IMR-90 (cell line): ENCODE results near the gene SLC12A8. TPM values are rescaled to one million over a fixed set of nuclear protein-coding genes. Genes with fewer than 3 reads are reported as not detected.
A peak's percentile ranks its signal among the peaks of the same experiment; 100 is the strongest.

Source experiments
- ATAC-seq: fragments of 200-7000 bp; cut with Tn5 transposase; 2 replicates; pipeline ENCODE4 v1.9.1; 2020; ENCODE audit warnings: low read depth, mild to moderate bottlenecking, moderate library complexity
- BruUV-seq: library from RNA; stranded (reverse); fragments of 400-500 nt; replicated peaks from 2 replicates; lab custom pipeline; 2021; lab: Mats Ljungman, UMichigan
- CTCF ChIA-PET: fragments of 300-600 bp; formaldehyde crosslinking; extraction: SDS; loops from one replicate; lab custom pipeline; 2021; ENCODE audit warnings: antibody characterized with exemption; lab: Yijun Ruan, JAX
- POLR2A ChIA-PET: fragments of 300-600 bp; sonication (Branson Sonifier 250); formaldehyde crosslinking; loops from one replicate; lab custom pipeline; 2022; ENCODE audit warnings: antibody characterized with exemption; ENCODE audit not compliant: unreplicated experiment; lab: Charles Lee
- DNase-seq: peaks from one replicate; pipeline ENCODE4 v3.0.0; 2013
- H2AFZ ChIP-seq: replicated peaks from 2 replicates; pipeline ENCODE3; 2013; ENCODE audit warnings: low read length, mild to moderate bottlenecking; ENCODE audit not compliant: poor library complexity
- H2AK5ac ChIP-seq: 2 replicates; pipeline ENCODE4 v1.6.1; 2013; ENCODE audit warnings: low read depth, low read length, inconsistent platforms
- H2AK9ac ChIP-seq: replicated peaks from 2 replicates; pipeline ENCODE3; 2013; ENCODE audit warnings: mild to moderate bottlenecking, low read depth, low read length, moderate library complexity; ENCODE audit not compliant: poor library complexity
- H2BK120ac ChIP-seq: 2 replicates; pipeline ENCODE4 v1.6.1; 2013; ENCODE audit warnings: low read depth, low read length, inconsistent platforms
- H2BK15ac ChIP-seq: 3 replicates; pipeline ENCODE4 v1.6.1; 2013; ENCODE audit warnings: low read depth, low read length, inconsistent platforms
- H2BK20ac ChIP-seq: 2 replicates; pipeline ENCODE4 v1.6.1; 2013; ENCODE audit warnings: low read depth, mild to moderate bottlenecking, inconsistent platforms, low read length, moderate library complexity
- H2BK5ac ChIP-seq: 2 replicates; pipeline ENCODE4 v1.6.1; 2013; ENCODE audit warnings: mild to moderate bottlenecking, low read depth, low read length, inconsistent platforms; ENCODE audit not compliant: poor library complexity, severe bottlenecking
- H3K14ac ChIP-seq: replicated peaks from 2 replicates; pipeline ENCODE4 v1.6.1; 2013; ENCODE audit warnings: low read depth, low read length, inconsistent platforms
- H3K18ac ChIP-seq: 2 replicates; pipeline ENCODE4 v1.6.1; 2013; ENCODE audit warnings: low read depth, low read length, control low read depth
- H3K23ac ChIP-seq: 2 replicates; pipeline ENCODE4 v1.6.1; 2013; ENCODE audit warnings: low read depth, low read length, inconsistent platforms
- H3K27ac ChIP-seq: 2 replicates; pipeline ENCODE4 v1.5.1; 2013; ENCODE audit warnings: mild to moderate bottlenecking, control low read depth, low read length; ENCODE audit not compliant: insufficient read depth
- H3K27me3 ChIP-seq: 2 replicates; pipeline ENCODE4 v1.6.1; 2013; ENCODE audit warnings: low read length; ENCODE audit not compliant: control insufficient read depth, insufficient read depth
- H3K36me3 ChIP-seq: 2 replicates; pipeline ENCODE4 v1.6.1; 2013; ENCODE audit warnings: low read length, mixed read lengths; ENCODE audit not compliant: control insufficient read depth, insufficient read depth
- H3K4ac ChIP-seq: 2 replicates; pipeline ENCODE4 v1.6.1; 2013; ENCODE audit warnings: low read depth, low read length, inconsistent platforms
- H3K4me1 ChIP-seq: 2 replicates; pipeline ENCODE4 v1.6.1; 2013; ENCODE audit warnings: low read length, mixed read lengths; ENCODE audit not compliant: control insufficient read depth, insufficient read depth
- H3K4me2 ChIP-seq: 2 replicates; pipeline ENCODE4 v1.6.1; 2013; ENCODE audit warnings: low read depth, mild to moderate bottlenecking, control low read depth, low read length, moderate library complexity
- H3K4me3 ChIP-seq: 2 replicates; pipeline ENCODE4 v1.5.1; 2013; ENCODE audit warnings: low read depth, mild to moderate bottlenecking, control low read depth, low read length, moderate library complexity; ENCODE audit not compliant: insufficient read depth
- H3K56ac ChIP-seq: 2 replicates; pipeline ENCODE4 v1.6.1; 2013; ENCODE audit warnings: low read length, inconsistent platforms; ENCODE audit not compliant: insufficient read depth; ENCODE audit errors: extremely low read depth
- H3K79me1 ChIP-seq, 2 experiments: 2 replicates each; pipeline ENCODE4 v1.6.1; 2013; ENCODE audit warnings: low read length in 2 of 2, inconsistent platforms in 1 of 2, low read depth in 1 of 2
- H3K9ac ChIP-seq: 2 replicates; pipeline ENCODE4 v1.6.1; 2013; ENCODE audit warnings: low read depth, low read length, control low read depth
- H3K9me1 ChIP-seq: 2 replicates; pipeline ENCODE4 v1.6.1; 2013; ENCODE audit warnings: low read length, inconsistent platforms; ENCODE audit not compliant: insufficient read depth
- H3K9me3 ChIP-seq: 2 replicates; pipeline ENCODE4 v1.6.1; 2013; ENCODE audit warnings: low read length; ENCODE audit not compliant: control insufficient read depth, insufficient read depth
- H4K20me1 ChIP-seq: 2 replicates; pipeline ENCODE4 v1.6.1; 2013; ENCODE audit warnings: low read length, inconsistent platforms; ENCODE audit not compliant: insufficient read depth
- H4K5ac ChIP-seq: 2 replicates; pipeline ENCODE4 v1.6.1; 2013; ENCODE audit warnings: mild to moderate bottlenecking, low read depth, low read length, control low read depth
- H4K8ac ChIP-seq, 2 experiments: 2 replicates each; pipeline ENCODE4 v1.6.1; 2013; ENCODE audit warnings: low read depth in 2 of 2, low read length in 2 of 2, control low read depth in 1 of 2, inconsistent platforms in 1 of 2
- H4K91ac ChIP-seq: 2 replicates; pipeline ENCODE4 v1.6.1; 2013; ENCODE audit warnings: low read depth, low read length, inconsistent platforms; ENCODE audit not compliant: insufficient read depth
- BHLHE40 ChIP-seq: fragments of 150-350 bp; IDR thresholded peaks from 2 replicates; pipeline ENCODE4 v1.6.1; 2016; ENCODE audit warnings: mild to moderate bottlenecking, low read depth, low read length
- CHD1 ChIP-seq: IDR thresholded peaks from 2 replicates; pipeline ENCODE4 v1.6.1; 2012; ENCODE audit warnings: low read depth, low read length, improper control_type of control experiment
- FOS ChIP-seq: fragments of 150-350 bp; IDR thresholded peaks from 2 replicates; pipeline ENCODE4 v1.6.1; 2016; ENCODE audit warnings: low read depth, low read length
- MAFK ChIP-seq: IDR thresholded peaks from 2 replicates; pipeline ENCODE4 v1.6.1; 2012; ENCODE audit warnings: low read depth, low read length, improper control_type of control experiment
- MAZ ChIP-seq: IDR thresholded peaks from 2 replicates; pipeline ENCODE4 v1.6.1; 2012; ENCODE audit warnings: low read depth, mild to moderate bottlenecking, low read length, improper control_type of control experiment, moderate library complexity, borderline replicate concordance
- MXI1 ChIP-seq: IDR thresholded peaks from 2 replicates; pipeline ENCODE4 v1.6.1; 2012; ENCODE audit warnings: low read depth, mild to moderate bottlenecking, low read length, moderate library complexity, borderline replicate concordance
- NFE2L2 ChIP-seq: fragments of 150-350 bp; IDR thresholded peaks from 2 replicates; pipeline ENCODE4 v1.6.1; 2016; ENCODE audit warnings: low read depth, mild to moderate bottlenecking, low read length
- POLR2A ChIP-seq: IDR thresholded peaks from 2 replicates; pipeline ENCODE4 v1.6.1; 2012; ENCODE audit warnings: mild to moderate bottlenecking, low read depth, low read length
- RAD21 ChIP-seq: IDR thresholded peaks from 2 replicates; pipeline ENCODE4 v1.6.1; 2012; ENCODE audit warnings: low read length, improper control_type of control experiment
- RCOR1 ChIP-seq: IDR thresholded peaks from 2 replicates; pipeline ENCODE4 v1.6.1; 2012; ENCODE audit warnings: mild to moderate bottlenecking, low read length, improper control_type of control experiment; ENCODE audit not compliant: insufficient replicate concordance
- RFX5 ChIP-seq: IDR thresholded peaks from 2 replicates; pipeline ENCODE4 v1.8.0; 2012; ENCODE audit warnings: low read depth, mild to moderate bottlenecking, low read length, moderate library complexity
- SMC3 ChIP-seq: fragments of 150-350 bp; IDR thresholded peaks from 2 replicates; pipeline ENCODE4 v1.6.1; 2016; ENCODE audit warnings: low read depth, mild to moderate bottlenecking, antibody characterized with exemption, low read length, moderate library complexity
- WGBS, 2 experiments: methylation state at CpG; one replicate each; pipeline versions ENCODE4 v1.1.5 to v1.1.7; 2013; ENCODE audit warnings: missing lambda C conversion rate in 2 of 2; ENCODE audit not compliant: insufficient read length in 1 of 2; ENCODE audit errors: extremely low coverage in 2 of 2; 5-methylcytosine and 5-hydroxymethylcytosine counted together
- dilution Hi-C: fragments of 300-500 bp; cut with HindIII; formaldehyde crosslinking; loops from one replicate; pipeline ENCODE4 v1.14.3; 2018; ENCODE audit warnings: low sequenced_read_pairs; ENCODE audit not compliant: unreplicated experiment
- in situ Hi-C: fragments of 300-500 bp; cut with MboI; formaldehyde crosslinking; loops from 3 replicates; pipeline ENCODE4 v1.14.3; 2019; ENCODE audit warnings: low sequenced_read_pairs, inconsistent platforms, mixed read lengths
- intact Hi-C: fragments of 100-400 bp; cut with micrococcal nuclease; formaldehyde crosslinking; loops from 2 replicates; pipeline ENCODE4 v1.10.0; 2022
- polyA plus RNA-seq, 3 experiments: library from polyadenylated mRNA; depleted of rRNA; stranded (reverse); fragments of >200 nt; gene quantifications; 2 replicates each; pipeline ENCODE4 v1.2.3, GENCODE V29; 2012; ENCODE audit warnings: low replicate concordance in 1 of 3
- total RNA-seq: library from RNA; depleted of rRNA; stranded (reverse); fragments of >200 nt; gene quantifications from 2 replicates; pipeline ENCODE4 v1.2.3, GENCODE V29; 2012
- TF ChIP-seq, protein P1 (sequence below): fragments of 150-350 bp; IDR thresholded peaks from 2 replicates; pipeline ENCODE4 v1.6.1; 2016; ENCODE audit warnings: low read depth, mild to moderate bottlenecking, low read length, moderate library complexity, borderline replicate concordance
- TF ChIP-seq, protein P2 (sequence below): fragments of 150-350 bp; IDR thresholded peaks from 2 replicates; pipeline ENCODE4 v1.6.1; 2017; ENCODE audit warnings: mild to moderate bottlenecking, antibody characterized with exemption, low read length, low read depth

SLC12A8 gene
- total and polyA plus RNA-seq, 2 of the 4 experiments (the other 2 are of a cell fraction), result 2.2 to 4.3 TPM

DNA sequence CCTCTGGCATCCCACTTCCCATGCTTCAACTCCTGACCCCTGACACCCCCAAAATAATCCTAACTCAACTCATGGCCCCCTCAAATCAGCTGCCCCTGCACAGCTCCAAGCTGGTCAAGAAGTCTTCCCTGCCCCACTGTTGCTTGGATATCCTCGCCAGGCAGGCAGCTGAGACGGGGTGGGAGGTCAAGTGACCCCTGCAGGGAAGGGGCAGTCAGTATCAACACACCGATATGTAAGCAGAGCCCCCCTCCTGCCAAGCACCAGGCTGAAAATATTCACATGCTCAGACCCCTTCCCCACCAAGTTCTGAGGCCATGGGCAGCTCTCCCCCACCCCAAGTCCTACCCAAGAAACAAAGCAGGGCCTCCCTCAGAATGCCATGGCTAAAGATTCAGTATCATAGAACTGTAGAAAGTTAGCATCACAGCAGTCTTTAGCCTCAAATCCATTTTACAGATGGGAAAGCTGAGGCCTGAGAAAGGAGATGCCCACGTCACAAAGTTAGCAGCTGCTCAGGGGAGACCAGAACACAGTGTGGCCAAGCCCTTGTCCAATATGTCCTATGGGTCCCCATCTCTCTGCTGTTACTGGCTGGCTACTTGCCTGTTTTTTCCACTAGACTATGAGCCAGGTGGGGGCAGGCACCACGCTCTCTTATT lies 67.8 kb downstream of the SLC12A8 start (continued):
- TF ChIP-seq MAFK, result no peak

DNA sequence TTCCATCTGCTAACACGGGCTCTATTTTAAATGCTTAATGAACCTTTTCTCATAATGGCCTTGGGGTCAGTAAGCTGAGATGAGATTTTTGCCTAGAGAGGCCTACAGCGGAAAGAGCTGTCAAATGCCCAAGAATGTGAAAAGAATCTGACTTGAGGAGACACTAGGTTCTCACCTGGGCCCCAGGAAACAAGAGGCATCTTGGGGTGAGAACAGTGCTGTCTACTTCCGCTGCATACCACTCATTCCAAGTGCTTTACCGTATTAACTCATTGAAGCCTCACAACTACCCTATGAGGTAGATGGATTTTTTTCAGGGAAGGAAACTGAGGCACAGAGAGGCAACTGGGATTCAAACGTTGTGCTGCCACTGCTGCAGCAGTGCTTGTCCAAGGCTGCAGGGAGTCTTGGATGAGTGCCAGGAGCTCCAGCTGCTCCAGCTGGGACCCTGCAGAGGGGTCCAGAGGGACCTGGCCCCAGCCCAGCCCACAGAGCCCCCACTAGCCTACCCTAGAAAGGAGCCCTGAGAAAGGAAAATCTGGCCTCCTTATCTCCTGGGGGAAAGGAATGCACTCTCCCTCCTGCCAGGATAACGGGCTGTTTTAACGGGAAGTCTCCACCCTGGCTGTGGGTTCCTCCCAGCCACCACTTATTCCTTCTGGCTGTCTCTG lies 68.4 kb downstream of the SLC12A8 start:
- H2AK9ac ChIP-seq, result peak overlapping the region; percentile 80
- POLR2A ChIA-PET, result no interaction called here
- H3K27me3 ChIP-seq, result no peaks in the 10 kb centered on the region
- H4K91ac ChIP-seq, result peak overlapping the region; percentile 72
- H3K18ac ChIP-seq, result peak overlapping the region; percentile 58; the same call in 1 of the 2 replicates
- peak overlapping the region; percentile 73; the same call in 2 of the 3 replicates for H2BK15ac ChIP-seq
- 0 out of 4 replicates have a peak, but pooled peaks cover 0 to 2% of the 10 kb centered on the region in 2 experiments for H3K79me1 ChIP-seq
- no peak overlapping the region for H3K27ac ChIP-seq
- CTCF ChIA-PET, result interaction anchor here (1.4 kb wide), 1 partner anchor 18 kb away, joined by 4 read pairs; no protein-coding TSS in a partner anchor
- in situ Hi-C loops (no loop called here), dilution Hi-C loops (no loop called here), intact Hi-C loops (no loop called here)
- DNase-seq (no peak), ATAC-seq (peak; percentile 50)
- BruUV-seq, result no TSS peak
- H3K4me3 ChIP-seq, result no peak overlapping the region
- H4K5ac ChIP-seq, result peak overlapping the region; percentile 25
- peak overlapping the region; percentile 95; the same call in 1 of the 2 replicates for H2AK5ac ChIP-seq
- peak overlapping the region; percentile 4 for H3K4ac ChIP-seq
- peaks cover 28% of the 10 kb centered on the region for H3K4me1 ChIP-seq
- no peak overlapping the region for H3K9ac ChIP-seq
- peak overlapping the region; percentile 72 for H3K14ac ChIP-seq
- peak overlapping the region; percentile 86 for H2BK20ac ChIP-seq
- peak overlapping the region; percentile 80 for H2BK120ac ChIP-seq
- H3K36me3 ChIP-seq, result no peaks in the 10 kb centered on the region
- WGBS, 2 experiments, result no CpG with 5 or more reads among the region's 7 CpGs
- H3K9me1 ChIP-seq, result peaks cover 27% of the 10 kb centered on the region
- no peak overlapping the region for H2BK5ac ChIP-seq
- peak overlapping the region; percentile 52 for H3K23ac ChIP-seq
- no peak overlapping the region for H3K4me2 ChIP-seq
- H2AFZ ChIP-seq, result peak overlapping the region; percentile 66
- peak overlapping the region in 1 of 2 experiments; percentile 80; a peak in 2 of 4 replicates for H4K8ac ChIP-seq
- H3K9me3 ChIP-seq, result no peaks in the 10 kb centered on the region; the same call in 1 of the 2 replicates
- H3K56ac ChIP-seq, result no peak overlapping the region
- H4K20me1 ChIP-seq, result no peaks in the 10 kb centered on the region
- TF ChIP-seq POLR2A (no peak), MAZ (no peak), NFE2L2 (no peak), CHD1 (no peak), MXI1 (no peak), RAD21 (no peak), MAFK (no peak), BHLHE40 (no peak), RCOR1 (no peak), RFX5 (no peak), SMC3 (no peak), FOS (no peak)
- TF ChIP-seq, protein P1, sequence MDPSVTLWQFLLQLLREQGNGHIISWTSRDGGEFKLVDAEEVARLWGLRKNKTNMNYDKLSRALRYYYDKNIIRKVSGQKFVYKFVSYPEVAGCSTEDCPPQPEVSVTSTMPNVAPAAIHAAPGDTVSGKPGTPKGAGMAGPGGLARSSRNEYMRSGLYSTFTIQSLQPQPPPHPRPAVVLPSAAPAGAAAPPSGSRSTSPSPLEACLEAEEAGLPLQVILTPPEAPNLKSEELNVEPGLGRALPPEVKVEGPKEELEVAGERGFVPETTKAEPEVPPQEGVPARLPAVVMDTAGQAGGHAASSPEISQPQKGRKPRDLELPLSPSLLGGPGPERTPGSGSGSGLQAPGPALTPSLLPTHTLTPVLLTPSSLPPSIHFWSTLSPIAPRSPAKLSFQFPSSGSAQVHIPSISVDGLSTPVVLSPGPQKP, result no peak
- TF ChIP-seq, protein P2, sequence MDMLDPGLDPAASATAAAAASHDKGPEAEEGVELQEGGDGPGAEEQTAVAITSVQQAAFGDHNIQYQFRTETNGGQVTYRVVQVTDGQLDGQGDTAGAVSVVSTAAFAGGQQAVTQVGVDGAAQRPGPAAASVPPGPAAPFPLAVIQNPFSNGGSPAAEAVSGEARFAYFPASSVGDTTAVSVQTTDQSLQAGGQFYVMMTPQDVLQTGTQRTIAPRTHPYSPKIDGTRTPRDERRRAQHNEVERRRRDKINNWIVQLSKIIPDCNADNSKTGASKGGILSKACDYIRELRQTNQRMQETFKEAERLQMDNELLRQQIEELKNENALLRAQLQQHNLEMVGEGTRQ, result no peak
